B cell (primary cell): ENCODE results near the gene HS2ST1.

Experiments
- EZH2 ChIP-seq: IDR thresholded peaks from 2 replicates; pipeline ENCODE4 v1.6.1; 2012; ENCODE audit warnings: borderline replicate concordance, low read depth, mild to moderate bottlenecking, moderate library complexity, low read length; ENCODE audit not compliant: insufficient read depth, poor library complexity, severe bottlenecking
- TF ChIP-seq, protein P1 (sequence below): fragments of 200-600 bp; IDR thresholded peaks from one replicate; pipeline ENCODE4 v1.8.0; 2022; ENCODE audit warnings: antibody characterized with exemption, mild to moderate bottlenecking

DNA sequence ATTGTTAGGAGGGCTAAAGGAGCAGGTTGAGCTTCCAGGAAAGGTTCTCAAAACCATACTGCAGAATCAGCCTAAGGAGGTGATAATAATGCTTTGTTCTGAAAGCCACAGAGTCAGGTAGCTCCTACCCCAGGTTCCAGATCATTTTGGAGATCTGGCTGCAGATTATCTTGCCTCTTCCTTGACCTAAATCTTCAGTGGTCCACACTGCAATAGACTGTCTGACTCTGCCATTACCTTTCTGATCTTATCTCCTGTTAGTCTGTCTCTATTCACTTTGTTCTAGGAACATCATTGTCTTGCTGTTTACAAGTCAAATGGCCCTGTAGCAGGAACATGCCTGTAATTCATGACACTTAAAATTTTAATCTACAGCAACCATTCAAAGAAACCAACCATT, 73.0 kb downstream of the HS2ST1 start:
- TF ChIP-seq, protein P1, sequence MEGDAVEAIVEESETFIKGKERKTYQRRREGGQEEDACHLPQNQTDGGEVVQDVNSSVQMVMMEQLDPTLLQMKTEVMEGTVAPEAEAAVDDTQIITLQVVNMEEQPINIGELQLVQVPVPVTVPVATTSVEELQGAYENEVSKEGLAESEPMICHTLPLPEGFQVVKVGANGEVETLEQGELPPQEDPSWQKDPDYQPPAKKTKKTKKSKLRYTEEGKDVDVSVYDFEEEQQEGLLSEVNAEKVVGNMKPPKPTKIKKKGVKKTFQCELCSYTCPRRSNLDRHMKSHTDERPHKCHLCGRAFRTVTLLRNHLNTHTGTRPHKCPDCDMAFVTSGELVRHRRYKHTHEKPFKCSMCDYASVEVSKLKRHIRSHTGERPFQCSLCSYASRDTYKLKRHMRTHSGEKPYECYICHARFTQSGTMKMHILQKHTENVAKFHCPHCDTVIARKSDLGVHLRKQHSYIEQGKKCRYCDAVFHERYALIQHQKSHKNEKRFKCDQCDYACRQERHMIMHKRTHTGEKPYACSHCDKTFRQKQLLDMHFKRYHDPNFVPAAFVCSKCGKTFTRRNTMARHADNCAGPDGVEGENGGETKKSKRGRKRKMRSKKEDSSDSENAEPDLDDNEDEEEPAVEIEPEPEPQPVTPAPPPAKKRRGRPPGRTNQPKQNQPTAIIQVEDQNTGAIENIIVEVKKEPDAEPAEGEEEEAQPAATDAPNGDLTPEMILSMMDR, result no peak
- no peak for TF ChIP-seq EZH2
